ENCODE results near the gene CHN2. TPM values are rescaled to one million over a fixed set of nuclear protein-coding genes. Genes with fewer than 3 reads are reported as not detected.

CHN2 gene
- total RNA-seq, 1 experiment from 2014 or later, result not detected

GRCh38 chr7:29469281-29469680 lies 274.7 kb downstream of the CHN2 start:
- BruUV-seq (replicated peaks), result no TSS peak
- ChIA-PET POLR2A (ENCODE audit: unreplicated experiment) (interaction anchor here (0.7 kb wide), 1 partner anchor 44 kb away, joined by 3 read pairs; no protein-coding TSS in a partner anchor), CTCF (no interaction called here)
- H3K79me2 ChIP-seq (ENCODE audit: low read depth), result no peaks in the 10 kb centered on the region
- no peaks in the 10 kb centered on the region for H3K36me3 ChIP-seq (ENCODE audit: low read depth)
- no peaks in the 10 kb centered on the region for H3K27me3 ChIP-seq (ENCODE audit: insufficient read depth, low read depth)
- no peak overlapping the region for H3K27ac ChIP-seq
- no peak overlapping the region for H3K4me2 ChIP-seq
- TF ChIP-seq CTCF (conservative IDR thresholded peaks at IDR 0.05) (no peak), EZH2 (IDR thresholded peaks at IDR 0.05; ENCODE audit: low read depth) (no peak)
- no peaks in the 10 kb centered on the region for H4K20me1 ChIP-seq (ENCODE audit: insufficient read depth)
- H2AFZ ChIP-seq, result no peak overlapping the region
- no peak overlapping the region for H3K4me3 ChIP-seq
- H3K9me3 ChIP-seq (ENCODE audit: insufficient read depth, low read depth), result no peaks in the 10 kb centered on the region
- H3K9me2 ChIP-seq (ENCODE audit: insufficient read depth), result no peaks in the 10 kb centered on the region
- H3F3A ChIP-seq (ENCODE audit: insufficient read depth, low read depth), result no peaks in the 10 kb centered on the region
- DNase-seq, result no peak
- 0 out of 2 replicates have a peak, but pooled peaks cover 4% of the 10 kb centered on the region for H3K4me1 ChIP-seq (replicated peaks; ENCODE audit: insufficient read depth)
- intact Hi-C loops (cut with micrococcal nuclease; ENCODE audit: unreplicated experiment), result no loop called here

DNA sequence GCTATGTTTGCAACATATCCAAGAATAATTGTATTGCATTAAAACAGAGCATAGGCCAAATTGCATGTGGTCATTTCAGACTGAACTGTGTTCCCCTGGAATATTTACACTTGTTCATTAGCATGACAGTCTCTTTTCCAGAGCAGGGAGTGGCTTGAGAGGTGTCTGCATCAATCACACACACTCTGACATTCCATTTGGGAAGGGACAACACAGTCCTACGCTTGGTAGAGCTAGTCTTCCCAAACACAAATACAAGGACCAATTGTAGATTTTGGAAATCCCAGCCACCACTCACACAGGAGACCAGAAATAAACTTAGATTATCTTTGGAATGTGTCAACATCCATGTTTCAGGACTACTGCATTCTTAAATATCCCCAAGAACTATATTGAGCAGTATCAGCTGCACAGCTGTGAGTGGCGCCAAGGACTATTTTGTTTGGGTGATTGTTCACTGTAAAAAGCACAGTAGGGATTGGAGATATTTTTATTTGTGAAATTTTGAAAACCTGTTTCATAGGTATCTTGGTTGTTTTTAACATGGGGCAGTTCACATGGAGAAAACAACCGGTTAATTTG lies 275.5 kb downstream of the CHN2 start:
- Histone ChIP-seq H3K4me1 (replicated peaks; ENCODE audit: insufficient read depth) (0 out of 2 replicates have a peak, but pooled peaks cover 4% of the 10 kb centered on the region), H3K4me3 (no peak overlapping the region), H3K9me3 (ENCODE audit: insufficient read depth, low read depth) (no peaks in the 10 kb centered on the region), H3K79me2 (ENCODE audit: low read depth) (no peaks in the 10 kb centered on the region), H4K20me1 (ENCODE audit: insufficient read depth) (no peaks in the 10 kb centered on the region), H2AFZ (no peak overlapping the region), H3K36me3 (ENCODE audit: low read depth) (no peaks in the 10 kb centered on the region), H3K9me2 (ENCODE audit: insufficient read depth) (no peaks in the 10 kb centered on the region), H3K4me2 (no peak overlapping the region), H3K27ac (no peak overlapping the region), H3F3A (ENCODE audit: insufficient read depth, low read depth) (no peaks in the 10 kb centered on the region), H3K27me3 (ENCODE audit: insufficient read depth, low read depth) (no peaks in the 10 kb centered on the region)
- DNase-seq, result no peak
- TF ChIP-seq CTCF (conservative IDR thresholded peaks at IDR 0.05), result no peak
- no peak for TF ChIP-seq EZH2 (IDR thresholded peaks at IDR 0.05; ENCODE audit: low read depth)
- no TSS peak for BruUV-seq (replicated peaks)
- CTCF ChIA-PET, result no interaction called here
- POLR2A ChIA-PET (ENCODE audit: unreplicated experiment), result interaction anchor here (0.7 kb wide), 1 partner anchor 45 kb away, joined by 3 read pairs; no protein-coding TSS in a partner anchor
- intact Hi-C loops (cut with micrococcal nuclease; ENCODE audit: unreplicated experiment), result no loop called here

GRCh38 chr7:29471444-29472138 lies 277.0 kb downstream of the CHN2 start:
- no peak overlapping the region for H3K4me2 ChIP-seq
- ChIA-PET CTCF (no interaction called here), POLR2A (ENCODE audit: unreplicated experiment) (no interaction called here)
- no peaks in the 10 kb centered on the region for H3K9me2 ChIP-seq (ENCODE audit: insufficient read depth)
- TF ChIP-seq EZH2 (IDR thresholded peaks at IDR 0.05; ENCODE audit: low read depth) (no peak), CTCF (conservative IDR thresholded peaks at IDR 0.05) (no peak)
- no peaks in the 10 kb centered on the region for H3K4me1 ChIP-seq (replicated peaks; ENCODE audit: insufficient read depth)
- no peak overlapping the region for H3K4me3 ChIP-seq
- intact Hi-C loops (cut with micrococcal nuclease; ENCODE audit: unreplicated experiment), result no loop called here
- DNase-seq, result no peak
- no peak overlapping the region for H2AFZ ChIP-seq
- no peaks in the 10 kb centered on the region for H3K79me2 ChIP-seq (ENCODE audit: low read depth)
- no peaks in the 10 kb centered on the region for H3K9me3 ChIP-seq (ENCODE audit: insufficient read depth, low read depth)
- no TSS peak for BruUV-seq (replicated peaks)
- no peaks in the 10 kb centered on the region for H3K27me3 ChIP-seq (ENCODE audit: insufficient read depth, low read depth)
- no peaks in the 10 kb centered on the region for H3F3A ChIP-seq (ENCODE audit: insufficient read depth, low read depth)
- H4K20me1 ChIP-seq (ENCODE audit: insufficient read depth), result no peaks in the 10 kb centered on the region
- no peaks in the 10 kb centered on the region for H3K36me3 ChIP-seq (ENCODE audit: low read depth)
- H3K27ac ChIP-seq, result no peak overlapping the region

Data from PC-9 (cell line).